GM12878 (cell line): ENCODE data around the gene RIMS3. TPM values are rescaled to one million over a fixed set of nuclear protein-coding genes. Genes with fewer than 3 reads are reported as not detected.

Source experiments
- ATAC-seq: fragments of 200-7000 bp; cut with Tn5 transposase; 3 replicates; pipeline ENCODE4 v1.9.1; 2020; ENCODE audit warnings: mild to moderate bottlenecking, moderate library complexity
- BruUV-seq: library from RNA; stranded (reverse); fragments of 400-500 nt; replicated peaks from 2 replicates; lab custom pipeline; 2021; lab: Mats Ljungman, UMichigan
- CTCF ChIA-PET: fragments of 300-600 bp; sonication (Branson Sonifier 250); formaldehyde crosslinking; extraction: SDS; loops from one replicate; lab custom pipeline; 2021; ENCODE audit warnings: inconsistent platforms; lab: Yijun Ruan, JAX
- POLR2A ChIA-PET: fragments of 350-600 bp; formaldehyde crosslinking; extraction: SDS; loops from one replicate; lab custom pipeline; 2021; ENCODE audit warnings: inconsistent platforms; lab: Charles Lee
- RAD21 ChIA-PET: fragments of 300-600 bp; sonication (Branson Sonifier 250); formaldehyde crosslinking; loops from one replicate; lab custom pipeline; 2023; ENCODE audit warnings: antibody characterized with exemption; ENCODE audit not compliant: unreplicated experiment; lab: Charles Lee
- SMC1A ChIA-PET: fragments of 300-600 bp; sonication (Branson Sonifier 250); formaldehyde crosslinking; loops from one replicate; lab custom pipeline; 2023; ENCODE audit not compliant: unreplicated experiment, uncharacterized antibody; lab: Charles Lee
- DNase-seq: peaks from one replicate; pipeline ENCODE4 v3.0.0-alpha.2; 2011; ENCODE audit warnings: low read depth, low spot score
- FAIRE-seq: peaks from 3 replicates; lab custom pipeline; 2011; peaks lifted over from hg19 to GRCh38; lab: Jason Lieb, UNC
- H2AFZ ChIP-seq: 2 replicates; pipeline ENCODE4 v1.6.0; 2011; ENCODE audit warnings: low read depth, low read length, control low read depth; ENCODE audit not compliant: control insufficient read depth
- H3K27ac ChIP-seq: 2 replicates; pipeline ENCODE4 v1.5.1; 2011; ENCODE audit warnings: control low read depth; ENCODE audit not compliant: control insufficient read depth, insufficient read depth
- H3K27me3 ChIP-seq, 2 experiments: replicated peaks in 1 of 2; 2 replicates each; pipeline versions ENCODE4 v1.6.0 to v1.6.1; 2011; ENCODE audit warnings: low read length in 1 of 2; ENCODE audit not compliant: control insufficient read depth in 2 of 2, insufficient read depth in 2 of 2
- H3K36me3 ChIP-seq, 2 experiments: 2 replicates each; pipeline ENCODE4 v1.5.1; 2011; ENCODE audit warnings: low read length in 1 of 2; ENCODE audit not compliant: control insufficient read depth in 2 of 2, insufficient read depth in 2 of 2
- H3K4me1 ChIP-seq: 2 replicates; pipeline ENCODE4 v1.6.1; 2011; ENCODE audit warnings: mild to moderate bottlenecking, low read length, moderate library complexity, mixed read lengths; ENCODE audit not compliant: control insufficient read depth, insufficient read depth
- H3K4me2 ChIP-seq: 2 replicates; pipeline ENCODE4 v1.6.0; 2011; ENCODE audit warnings: control low read depth; ENCODE audit not compliant: control insufficient read depth, insufficient read depth
- H3K4me3 ChIP-seq: fragments of 200-600 bp; sonication (generic); 2 replicates; pipeline ENCODE4 v1.5.1; 2016
- H3K79me2 ChIP-seq: 2 replicates; pipeline ENCODE4 v1.6.0; 2011; ENCODE audit warnings: low read length; ENCODE audit not compliant: control insufficient read depth, insufficient read depth
- H3K9ac ChIP-seq: 2 replicates; pipeline ENCODE4 v1.8.0; 2011; ENCODE audit warnings: low read length, control low read depth, mixed read lengths; ENCODE audit not compliant: control insufficient read depth, insufficient read depth
- H3K9me3 ChIP-seq: replicated peaks from 3 replicates; pipeline ENCODE4 v1.5.1; 2011; ENCODE audit warnings: mild to moderate bottlenecking, low read length; ENCODE audit not compliant: control insufficient read depth, insufficient read depth
- H4K20me1 ChIP-seq: 2 replicates; pipeline ENCODE4 v1.6.0; 2011; ENCODE audit not compliant: control insufficient read depth, insufficient read depth
- ATF7 ChIP-seq: fragments of 450-650 bp; IDR thresholded peaks from 2 replicates; pipeline ENCODE4 v1.6.1; 2016; ENCODE audit warnings: low read depth, mild to moderate bottlenecking
- BCL3 ChIP-seq: IDR thresholded peaks from 2 replicates; pipeline ENCODE4 v1.6.1; 2011; ENCODE audit warnings: borderline replicate concordance, low read depth, mild to moderate bottlenecking, moderate library complexity, low read length; ENCODE audit not compliant: insufficient read depth, poor library complexity, severe bottlenecking
- CHD2 ChIP-seq: IDR thresholded peaks from 2 replicates; pipeline ENCODE4 v1.6.1; 2011; ENCODE audit warnings: low read depth, low read length, improper control_type of control experiment, borderline replicate concordance
- EGR1 ChIP-seq, 2 experiments: IDR thresholded peaks; 1 replicate in 1 of 2; 2 replicates in 1 of 2; pipeline ENCODE4 v1.6.1; 2011 to 2012; ENCODE audit warnings: low read depth in 2 of 2, low read length in 2 of 2, borderline replicate concordance in 1 of 2, mild to moderate bottlenecking in 1 of 2, moderate library complexity in 1 of 2
- ESRRA ChIP-seq: IDR thresholded peaks from 2 replicates; pipeline ENCODE4 v1.6.1; 2012; ENCODE audit warnings: mild to moderate bottlenecking, low read length, improper control_type of control experiment
- FOXK2 ChIP-seq: fragments of 450-650 bp; IDR thresholded peaks from 2 replicates; pipeline ENCODE4 v1.6.1; 2017; ENCODE audit warnings: mild to moderate bottlenecking, moderate library complexity
- HDGF ChIP-seq: fragments of 450-650 bp; IDR thresholded peaks from 2 replicates; pipeline ENCODE4 v1.6.1; 2016; ENCODE audit warnings: antibody characterized with exemption
- MTA3 ChIP-seq: IDR thresholded peaks from 2 replicates; pipeline ENCODE4 v1.6.1; 2012; ENCODE audit warnings: low read length, inconsistent platforms, borderline replicate concordance
- MXI1 ChIP-seq: fragments of 150-350 bp; IDR thresholded peaks from 2 replicates; pipeline ENCODE4 v1.6.1; 2011; ENCODE audit warnings: low read depth, mild to moderate bottlenecking, inconsistent platforms, low read length, improper control_type of control experiment
- PBX3 ChIP-seq: IDR thresholded peaks from 2 replicates; pipeline ENCODE4 v1.6.1; 2011; ENCODE audit warnings: mild to moderate bottlenecking, low read depth, low read length, moderate library complexity; ENCODE audit not compliant: insufficient replicate concordance
- POU2F2 ChIP-seq: IDR thresholded peaks from 3 replicates; pipeline ENCODE4 v1.6.1; 2011; ENCODE audit warnings: low read depth, mild to moderate bottlenecking, low read length, borderline replicate concordance
- SP1 ChIP-seq: IDR thresholded peaks from one replicate; pipeline ENCODE4 v1.6.1; 2011; ENCODE audit warnings: low read depth, low read length
- USF1 ChIP-seq: IDR thresholded peaks from 2 replicates; pipeline ENCODE4 v1.6.1; 2011; ENCODE audit warnings: borderline replicate concordance, low read depth, mild to moderate bottlenecking, moderate library complexity, mixed read lengths, low read length; ENCODE audit not compliant: insufficient read depth; ENCODE audit errors: extremely low read length
- ZNF217 ChIP-seq: fragments of 450-650 bp; IDR thresholded peaks from 2 replicates; pipeline ENCODE4 v1.6.1; 2017; ENCODE audit warnings: antibody characterized with exemption, mild to moderate bottlenecking
- ZNF622 ChIP-seq: fragments of 450-650 bp; IDR thresholded peaks from 2 replicates; pipeline ENCODE4 v1.6.1; 2017; ENCODE audit warnings: mild to moderate bottlenecking, inconsistent platforms
- WGBS: methylation state at CpG from one replicate; pipeline ENCODE4 v1.1.6; 2016; ENCODE audit warnings: low lambda C conversion rate; ENCODE audit not compliant: insufficient replicate concordance, insufficient coverage; ENCODE audit errors: missing lambda C conversion rate; 5-methylcytosine and 5-hydroxymethylcytosine counted together
- in situ Hi-C: fragments of 300-500 bp; cut with MboI; formaldehyde crosslinking; loops from 9 replicates; pipeline ENCODE4 v1.14.3; 2018; ENCODE audit warnings: mixed read lengths
- intact Hi-C: fragments of 100-400 bp; cut with micrococcal nuclease; formaldehyde crosslinking; loops from one replicate; pipeline ENCODE4 v1.14.2; 2022; ENCODE audit not compliant: unreplicated experiment
- polyA plus RNA-seq, 11 experiments: library from polyadenylated mRNA; depleted of rRNA in 4 of 11; unstranded in 6 of 11; stranded (reverse) in 5 of 11; fragments of >200 nt; fragmentation: Nextera tagmentation in 4 of 11; fragmentation: Illumina TruSeq in 1 of 11; extraction: Ambion mirVana in 4 of 11; extraction: Trizol in 1 of 11; gene quantifications; 1 replicate in 1 of 11; 2 replicates in 10 of 11; pipeline versions ENCODE4 v1.2.1 to v1.2.3, GENCODE V29; 2011 to 2016; ENCODE audit warnings: inconsistent platforms in 2 of 11, missing spikeins in 2 of 11, low read depth in 1 of 11
- total RNA-seq, 4 experiments: library from RNA; depleted of rRNA in 3 of 4; stranded (reverse); fragments of >200 nt in 3 of 4; fragmentation: Illumina TruSeq in 1 of 4; extraction: Trizol in 1 of 4; gene quantifications; 2 replicates each; pipeline versions ENCODE4 v1.2.1 to v1.2.3, GENCODE V29; 2013 to 2021
- TF ChIP-seq, protein P1 (sequence below): fragments of 450-650 bp; formaldehyde crosslinking; IDR thresholded peaks from 2 replicates; pipeline ENCODE4 v1.5.0; 2022; ENCODE audit warnings: mild to moderate bottlenecking, missing genetic modification characterization

Gene RIMS3
- total and polyA plus RNA-seq, 10 of the 15 experiments (the other 5 are each of a cell fraction or from before 2014, with no cell fraction given) = 0.02 to 4.7 (median 0.39) TPM

- RAD21 ChIA-PET = interaction anchor here (0.8 to 6.1 kb wide), 4 partner anchors 8 to 55 kb away, joined by 3 to 89 read pairs (median 19); partner anchors contain the start of gene NFYC
- in situ Hi-C loops (no loop called here), intact Hi-C loops (no loop called here)
- 0% methylated on average over 10 of the region's 10 CpGs for WGBS
- Histone ChIP-seq H4K20me1 (no peaks in the 10 kb centered on the region), H3K4me3 (peak overlapping the region; percentile 77), H2AFZ (peak overlapping the region; percentile 83), H3K9ac (peak overlapping the region; percentile 65), H3K27ac (peak overlapping the region; percentile 82), H3K36me3 (peaks cover 0 to 10% of the 10 kb centered on the region in 2 experiments; a peak in 2 of 4 replicates), H3K4me1 (peaks cover 22% of the 10 kb centered on the region), H3K4me2 (peak overlapping the region; percentile 75), H3K27me3 (no peaks in the 10 kb centered on the region), H3K79me2 (peaks cover 93% of the 10 kb centered on the region), H3K9me3 (no peaks in the 10 kb centered on the region)
- FAIRE-seq = no peak
- peak; percentile 96 for ATAC-seq
- CTCF ChIA-PET = interaction anchor here (0.7 to 4.2 kb wide), 8 partner anchors 8 to 176 kb away, joined by 3 to 36 read pairs (median 8); partner anchors contain the start of gene NFYC
- SMC1A ChIA-PET = interaction anchor here (0.9 to 6.3 kb wide), 10 partner anchors 8 to 177 kb away, joined by 3 to 115 read pairs (median 4); partner anchors contain the start of gene NFYC
- DNase-seq = peak; percentile 96
- POLR2A ChIA-PET = interaction anchor here (0.7 to 12.7 kb wide), 6 partner anchors 8 to 55 kb away, joined by 3 to 244 read pairs (median 8); partner anchors contain the start of gene NFYC
- BruUV-seq = TSS peak; percentile 35
- TF ChIP-seq MTA3 = no peak
- TF ChIP-seq FOXK2 = no peak
- peak; percentile 94 for TF ChIP-seq CHD2
- no peak; the same call in 2 of the 3 replicates for TF ChIP-seq POU2F2
- no peak for TF ChIP-seq USF1
- TF ChIP-seq ATF7 = peak; percentile 92
- peak; percentile 92 for TF ChIP-seq PBX3
- 0 out of 2 replicates have a peak, but pooled peaks have one; percentile 27 for TF ChIP-seq MXI1
- TF ChIP-seq BCL3 = no peak
- TF ChIP-seq EGR1 (IDR thresholded peaks at IDR 0.05; ENCODE audit: borderline replicate concordance in 1 of 2, low read depth in 2 of 2, low read length in 2 of 2) = no peak
- TF ChIP-seq ZNF622 = peak; percentile 87
- TF ChIP-seq SP1 = peak; percentile 96
- TF ChIP-seq, protein P1, sequence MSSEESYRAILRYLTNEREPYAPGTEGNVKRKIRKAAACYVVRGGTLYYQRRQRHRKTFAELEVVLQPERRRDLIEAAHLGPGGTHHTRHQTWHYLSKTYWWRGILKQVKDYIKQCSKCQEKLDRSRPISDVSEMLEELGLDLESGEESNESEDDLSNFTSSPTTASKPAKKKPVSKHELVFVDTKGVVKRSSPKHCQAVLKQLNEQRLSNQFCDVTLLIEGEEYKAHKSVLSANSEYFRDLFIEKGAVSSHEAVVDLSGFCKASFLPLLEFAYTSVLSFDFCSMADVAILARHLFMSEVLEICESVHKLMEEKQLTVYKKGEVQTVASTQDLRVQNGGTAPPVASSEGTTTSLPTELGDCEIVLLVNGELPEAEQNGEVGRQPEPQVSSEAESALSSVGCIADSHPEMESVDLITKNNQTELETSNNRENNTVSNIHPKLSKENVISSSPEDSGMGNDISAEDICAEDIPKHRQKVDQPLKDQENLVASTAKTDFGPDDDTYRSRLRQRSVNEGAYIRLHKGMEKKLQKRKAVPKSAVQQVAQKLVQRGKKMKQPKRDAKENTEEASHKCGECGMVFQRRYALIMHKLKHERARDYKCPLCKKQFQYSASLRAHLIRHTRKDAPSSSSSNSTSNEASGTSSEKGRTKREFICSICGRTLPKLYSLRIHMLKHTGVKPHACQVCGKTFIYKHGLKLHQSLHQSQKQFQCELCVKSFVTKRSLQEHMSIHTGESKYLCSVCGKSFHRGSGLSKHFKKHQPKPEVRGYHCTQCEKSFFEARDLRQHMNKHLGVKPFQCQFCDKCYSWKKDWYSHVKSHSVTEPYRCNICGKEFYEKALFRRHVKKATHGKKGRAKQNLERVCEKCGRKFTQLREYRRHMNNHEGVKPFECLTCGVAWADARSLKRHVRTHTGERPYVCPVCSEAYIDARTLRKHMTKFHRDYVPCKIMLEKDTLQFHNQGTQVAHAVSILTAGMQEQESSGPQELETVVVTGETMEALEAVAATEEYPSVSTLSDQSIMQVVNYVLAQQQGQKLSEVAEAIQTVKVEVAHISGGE (CRISPR knock-in tag) = no peak
- TF ChIP-seq ESRRA = no peak
- TF ChIP-seq HDGF = no peak
- no peak for TF ChIP-seq ZNF217
These were observed 43.8 kb upstream of the RIMS3 start for GRCh38 chr1:40709100-40709801.
